GM18909 (cell line): ENCODE measurements around the gene RYR2.

ENCODE experiments used
- ATAC-seq: cut with Tn5 transposase; IDR thresholded peaks from one replicate; pipeline ENCODE4 v1.9.1; 2021; ENCODE audit warnings: mild to moderate bottlenecking; ENCODE audit not compliant: unreplicated experiment, poor library complexity

Gene RYR2

GRCh38 chr1:237181743-237182317 is 139.8 kb downstream of the RYR2 start:
- no peak for ATAC-seq

- ATAC-seq = no peak
These were observed 142.1 kb downstream of the RYR2 start for GRCh38 chr1:237183963-237184540.

- no peak for ATAC-seq
These were observed 144.7 kb downstream of the RYR2 start for GRCh38 chr1:237186675-237187074.

- no peak for ATAC-seq
These were observed 145.9 kb downstream of the RYR2 start for GRCh38 chr1:237187842-237188241.

GRCh38 chr1:237191403-237191802 is 149.4 kb downstream of the RYR2 start:
- ATAC-seq = no peak

- ATAC-seq = no peak
These were observed 155.8 kb downstream of the RYR2 start for GRCh38 chr1:237197470-237198425.

GRCh38 chr1:237199026-237199425 is 157.0 kb downstream of the RYR2 start:
- ATAC-seq = no peak

GRCh38 chr1:237201155-237201554 is 159.2 kb downstream of the RYR2 start:
- ATAC-seq = no peak

GRCh38 chr1:237204841-237205240 is 162.9 kb downstream of the RYR2 start:
- ATAC-seq = no peak

- no peak for ATAC-seq
These were observed 163.5 kb downstream of the RYR2 start for GRCh38 chr1:237205400-237206064.

GRCh38 chr1:237206065-237206414 is 164.1 kb downstream of the RYR2 start:
- ATAC-seq = no peak

- ATAC-seq = no peak
These were observed 169.0 kb downstream of the RYR2 start for GRCh38 chr1:237211031-237211430.

GRCh38 chr1:237211540-237211939 is 169.6 kb downstream of the RYR2 start:
- no peak for ATAC-seq

GRCh38 chr1:237219751-237220642 is 178.0 kb downstream of the RYR2 start:
- ATAC-seq = no peak

GRCh38 chr1:237223419-237223818 is 181.4 kb downstream of the RYR2 start:
- ATAC-seq = no peak

GRCh38 chr1:237226177-237226944 is 184.4 kb downstream of the RYR2 start:
- ATAC-seq = no peak

GRCh38 chr1:237227476-237227875 is 185.5 kb downstream of the RYR2 start:
- ATAC-seq = no peak

GRCh38 chr1:237228421-237228820 is 186.4 kb downstream of the RYR2 start:
- ATAC-seq = no peak

GRCh38 chr1:237229333-237229732 is 187.3 kb downstream of the RYR2 start:
- no peak for ATAC-seq
